Smooth muscle cell (in vitro differentiated cells): ENCODE results near the gene CD274. TPM values are rescaled to one million over a fixed set of nuclear protein-coding genes. Genes with fewer than 3 reads are reported as not detected.

Experiments
- DNase-seq: peaks from one replicate; lab custom pipeline; 2025; ENCODE audit not compliant: unreplicated experiment; lab: John Stamatoyannopoulos, UW
- H2AFZ ChIP-seq: fragments of 200-600 bp; sonication (generic); 2 replicates; pipeline ENCODE4 v1.6.0; 2016; ENCODE audit warnings: antibody characterized with exemption, low read depth, mild to moderate bottlenecking
- H3F3A ChIP-seq: fragments of 200-600 bp; sonication (generic); 2 replicates; pipeline ENCODE4 v1.6.0; 2017; ENCODE audit warnings: antibody characterized with exemption, low read depth
- H3K27ac ChIP-seq: fragments of 200-600 bp; sonication (generic); 2 replicates; pipeline ENCODE4 v1.5.1; 2016; ENCODE audit warnings: low read depth, mild to moderate bottlenecking
- H3K27me3 ChIP-seq: fragments of 200-600 bp; sonication (generic); 2 replicates; pipeline ENCODE4 v1.6.1; 2016; ENCODE audit warnings: low read depth, mild to moderate bottlenecking
- H3K36me3 ChIP-seq: fragments of 200-600 bp; sonication (generic); 2 replicates; pipeline ENCODE4 v1.5.1; 2016; ENCODE audit warnings: low read depth
- H3K4me1 ChIP-seq: fragments of 200-600 bp; sonication (generic); 2 replicates; pipeline ENCODE4 v1.5.1; 2016; ENCODE audit warnings: low read depth
- H3K4me2 ChIP-seq: fragments of 200-600 bp; sonication (generic); 2 replicates; pipeline ENCODE4 v1.6.0; 2016; ENCODE audit warnings: mild to moderate bottlenecking
- H3K4me3 ChIP-seq: fragments of 200-600 bp; sonication (generic); 2 replicates; pipeline ENCODE4 v1.5.1; 2016; ENCODE audit warnings: mild to moderate bottlenecking
- H3K79me2 ChIP-seq: fragments of 200-600 bp; sonication (generic); 2 replicates; pipeline ENCODE4 v1.6.0; 2016; ENCODE audit warnings: low read depth, mild to moderate bottlenecking
- H3K9ac ChIP-seq: fragments of 200-600 bp; sonication (generic); 2 replicates; pipeline ENCODE4 v1.6.0; 2016; ENCODE audit warnings: low read depth
- H3K9me3 ChIP-seq: fragments of 200-600 bp; sonication (generic); replicated peaks from 2 replicates; pipeline ENCODE4 v1.5.1; 2016; ENCODE audit warnings: low read depth
- H4K20me1 ChIP-seq: fragments of 200-600 bp; sonication (generic); 2 replicates; pipeline ENCODE4 v1.6.0; 2016; ENCODE audit warnings: low read depth
- CTCF ChIP-seq: fragments of 200-600 bp; sonication (generic); IDR thresholded peaks from 2 replicates; pipeline ENCODE4 v1.5.1; 2017; ENCODE audit warnings: borderline replicate concordance, mild to moderate bottlenecking, antibody characterized with exemption; ENCODE audit not compliant: insufficient read depth, poor library complexity, severe bottlenecking
- WGBS: methylation state at CpG from one replicate; pipeline ENCODE4 v1.1.7; 2016; ENCODE audit warnings: low lambda C conversion rate; 5-methylcytosine and 5-hydroxymethylcytosine counted together
- polyA plus RNA-seq: library from polyadenylated mRNA; unstranded; fragments of >200 nt; fragmentation: Nextera tagmentation; extraction: Ambion mirVana; gene quantifications from 2 replicates; pipeline ENCODE4 v1.2.1, GENCODE V29; 2016
- total RNA-seq: library from RNA; depleted of rRNA; stranded (reverse); fragments of >200 nt; gene quantifications from 2 replicates; pipeline ENCODE4 v1.2.3, GENCODE V29; 2014

Gene CD274
- total and polyA plus RNA-seq, 2 experiments from 2014 or later, result 2.3 to 4.0 TPM

GRCh38 chr9:5511935-5512580 lies 61.7 kb downstream of the CD274 start:
- Histone ChIP-seq H3K79me2 (peaks cover 9% of the 10 kb centered on the region), H3K36me3 (no peaks in the 10 kb centered on the region), H3K4me3 (no peak overlapping the region), H3K4me1 (peaks cover 8% of the 10 kb centered on the region), H3K9me3 (no peaks in the 10 kb centered on the region), H3F3A (peaks cover 15% of the 10 kb centered on the region), H3K9ac (no peak overlapping the region), H3K4me2 (peak overlapping the region; percentile 82), H4K20me1 (no peaks in the 10 kb centered on the region), H2AFZ (no peak overlapping the region), H3K27me3 (no peaks in the 10 kb centered on the region), H3K27ac (peak overlapping the region; percentile 92)
- TF ChIP-seq CTCF, result no peak
- 91% methylated on average over 6 of the region's 6 CpGs for WGBS
- DNase-seq, result no peak

- Histone ChIP-seq H4K20me1 (no peaks in the 10 kb centered on the region), H2AFZ (no peak overlapping the region), H3K4me1 (peaks cover 8% of the 10 kb centered on the region), H3K79me2 (peaks cover 9% of the 10 kb centered on the region), H3K4me3 (no peak overlapping the region), H3K27ac (no peak overlapping the region), H3K9me3 (no peaks in the 10 kb centered on the region), H3K9ac (no peak overlapping the region), H3K4me2 (peak overlapping the region; percentile 82), H3K36me3 (no peaks in the 10 kb centered on the region), H3F3A (peaks cover 15% of the 10 kb centered on the region), H3K27me3 (no peaks in the 10 kb centered on the region)
- DNase-seq, result no peak
- WGBS, result 85% methylated on average over 2 of the region's 2 CpGs
- TF ChIP-seq CTCF, result no peak
These were observed 62.5 kb downstream of the CD274 start for GRCh38 chr9:5512658-5513452.

- Histone ChIP-seq H3K27ac (no peak overlapping the region), H3K79me2 (peaks cover 9% of the 10 kb centered on the region), H3K4me2 (peak overlapping the region; percentile 82)
These were observed 63.7 kb downstream of the CD274 start for GRCh38 chr9:5513966-5514616.

More at GRCh38 chr9:5513966-5514616, 63.7 kb downstream of the CD274 start:
- Histone ChIP-seq H3K27me3 (no peaks in the 10 kb centered on the region), H3K4me3 (no peak overlapping the region), H3K9ac (no peak overlapping the region), H3F3A (peaks cover 14% of the 10 kb centered on the region), H2AFZ (no peak overlapping the region), H4K20me1 (no peaks in the 10 kb centered on the region), H3K36me3 (no peaks in the 10 kb centered on the region), H3K9me3 (no peaks in the 10 kb centered on the region), H3K4me1 (peaks cover 8% of the 10 kb centered on the region)
- TF ChIP-seq CTCF, result no peak
- no peak for DNase-seq
- WGBS, result 89% methylated on average over 2 of the region's 2 CpGs
